NCI-H2196 treated with DMSO at 0.1 percent for 48 hours (cell line): ENCODE results near the gene TMEM62.
"Not testable (repeated sequence)": the region's sequence is repeated elsewhere in the genome, so short reads cannot be mapped to it uniquely, and the experiment has no call there.

Source experiments
- DNase-seq: peaks from one replicate; lab custom pipeline; 2025; ENCODE audit not compliant: unreplicated experiment; lab: John Stamatoyannopoulos, UW

Gene TMEM62

DNA sequence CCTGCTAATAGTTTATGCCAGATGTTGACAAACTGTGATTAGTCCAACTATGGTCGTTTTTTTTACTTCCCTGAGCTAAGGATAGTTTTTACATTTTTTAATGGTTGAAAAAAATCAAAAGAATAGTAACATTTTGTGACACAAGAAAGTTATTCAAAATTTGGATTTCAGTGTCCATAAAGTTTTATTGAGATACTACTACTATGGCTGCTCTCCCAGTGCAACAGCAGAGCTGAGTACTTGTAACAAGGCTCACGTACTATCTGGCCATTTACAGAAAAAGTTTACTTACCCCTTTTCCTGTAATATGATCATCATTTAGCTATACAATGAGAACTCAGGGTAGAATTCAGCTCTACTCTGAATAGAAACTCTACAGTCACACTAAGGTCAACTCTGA, 11.5 kb upstream of the TMEM62 start:
- no peak for DNase-seq

DNA sequence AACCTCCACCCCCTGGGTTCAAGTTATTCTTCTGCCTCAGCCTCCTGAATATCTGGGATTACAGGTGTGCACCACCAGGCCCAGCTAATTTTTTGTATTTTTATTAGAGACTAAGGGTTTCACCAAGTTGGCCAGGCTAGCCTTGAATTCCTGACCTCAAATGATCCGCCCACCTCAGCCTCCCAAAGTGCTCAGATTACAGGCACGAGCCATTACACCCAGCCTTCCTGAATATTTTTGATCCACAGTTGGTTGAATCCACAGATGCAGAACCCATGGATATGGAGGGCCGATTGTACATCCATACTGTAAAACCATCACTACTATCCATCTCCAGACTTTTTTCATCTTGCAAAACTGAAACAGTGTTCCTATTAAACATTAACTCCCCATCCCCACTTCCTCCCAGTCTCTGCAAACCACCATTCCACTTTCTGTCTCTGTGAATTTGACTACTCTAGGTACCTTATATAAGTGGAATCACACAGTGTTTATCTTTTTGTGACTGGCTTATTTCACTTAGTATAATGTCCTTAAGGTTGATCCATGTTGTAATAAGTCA, 8.2 kb upstream of the TMEM62 start:
- DNase-seq: no peak

DNA sequence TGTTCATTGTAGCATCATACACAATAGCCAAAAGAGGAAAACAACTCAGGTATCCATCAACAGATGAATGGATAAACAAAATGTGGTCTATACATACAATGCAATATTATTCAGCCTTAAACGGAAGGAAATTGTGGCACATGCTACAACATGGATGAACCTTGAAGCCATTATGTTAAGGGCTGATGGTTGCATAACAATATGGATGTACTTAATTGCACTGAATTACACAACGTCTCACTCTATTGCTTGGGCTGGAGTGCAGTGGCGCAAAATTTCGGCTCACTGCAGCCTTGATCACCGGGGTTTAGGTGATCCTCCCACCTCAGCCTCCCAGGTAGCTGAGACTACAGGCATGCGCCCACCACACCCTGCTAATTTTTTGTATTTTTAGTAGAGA, 7.0 kb upstream of the TMEM62 start:
- no peak for DNase-seq

DNA sequence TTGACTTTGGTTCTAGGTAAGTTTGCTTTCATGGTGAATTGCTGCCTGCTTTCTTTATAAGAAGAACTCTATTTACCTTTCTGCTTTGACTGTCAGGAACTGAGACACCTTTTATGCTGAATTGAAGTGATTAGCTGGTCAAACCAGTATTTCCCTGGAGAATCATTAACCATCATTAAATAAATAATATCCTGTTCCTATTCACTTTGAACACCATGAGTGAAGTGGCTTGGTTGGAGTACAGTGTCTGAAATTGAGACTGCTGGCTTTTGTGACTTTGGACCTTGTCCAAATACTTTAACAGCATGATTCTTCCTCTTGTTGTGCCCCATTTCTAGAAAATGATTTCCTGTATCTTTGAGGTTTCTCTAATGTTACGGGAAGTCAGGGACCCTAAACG, 5.6 kb upstream of the TMEM62 start:
- DNase-seq: peak; percentile 35

DNA sequence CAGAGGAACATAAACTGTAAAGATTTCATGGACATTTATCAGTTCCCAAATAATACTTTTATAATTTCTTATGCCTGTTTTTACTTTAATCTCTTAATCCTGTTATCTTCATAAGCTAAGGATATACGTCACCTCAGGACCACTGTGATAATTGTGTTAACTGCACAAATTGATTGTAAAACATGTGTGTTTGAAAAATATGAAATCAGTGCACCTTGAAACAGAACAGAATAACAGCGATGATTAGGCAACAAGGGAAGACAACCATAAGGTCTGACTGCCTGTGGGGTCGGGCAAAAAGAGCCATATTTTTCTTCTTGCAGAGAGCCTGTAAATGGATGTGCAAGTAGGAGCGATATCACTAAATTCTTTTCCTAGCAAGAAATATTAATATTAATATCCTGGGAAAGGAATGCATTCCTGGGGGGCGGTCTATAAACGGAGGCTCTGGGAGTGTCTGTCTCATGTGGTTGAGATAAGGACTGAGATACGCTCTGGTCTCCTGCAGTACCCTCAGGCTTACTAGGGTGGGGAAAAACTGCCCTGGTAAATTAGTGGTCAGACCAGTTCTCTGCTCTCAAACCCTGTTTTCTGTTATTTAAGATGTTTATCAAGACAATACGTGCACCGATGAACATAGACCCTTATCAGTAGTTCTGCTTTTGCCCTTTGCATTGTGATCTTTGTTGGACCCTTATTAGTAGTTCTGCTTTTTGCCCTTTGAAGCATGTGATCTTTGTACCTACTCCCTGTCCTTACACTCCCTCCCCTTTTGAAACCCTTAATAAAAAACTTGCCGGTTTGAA, 5.0 kb upstream of the TMEM62 start:
- not testable (repeated sequence) for DNase-seq

DNA sequence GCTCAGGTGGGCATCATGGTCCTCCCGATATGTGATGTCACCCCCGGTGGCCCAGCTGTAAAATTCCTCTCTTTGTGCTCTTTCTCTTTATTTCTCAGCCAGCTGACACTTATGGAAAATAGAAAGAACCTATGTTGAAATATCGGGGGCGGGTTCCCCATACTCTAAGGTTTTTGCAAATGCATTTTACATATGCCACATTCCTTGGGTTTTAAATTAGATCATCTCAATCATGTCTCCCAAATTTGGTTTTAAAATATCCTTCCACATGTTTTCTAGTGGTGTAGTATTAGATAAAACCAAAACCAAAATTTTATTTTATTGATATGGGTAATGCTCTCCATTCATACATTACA, 4.4 kb upstream of the TMEM62 start:
- DNase-seq: no peak

DNA sequence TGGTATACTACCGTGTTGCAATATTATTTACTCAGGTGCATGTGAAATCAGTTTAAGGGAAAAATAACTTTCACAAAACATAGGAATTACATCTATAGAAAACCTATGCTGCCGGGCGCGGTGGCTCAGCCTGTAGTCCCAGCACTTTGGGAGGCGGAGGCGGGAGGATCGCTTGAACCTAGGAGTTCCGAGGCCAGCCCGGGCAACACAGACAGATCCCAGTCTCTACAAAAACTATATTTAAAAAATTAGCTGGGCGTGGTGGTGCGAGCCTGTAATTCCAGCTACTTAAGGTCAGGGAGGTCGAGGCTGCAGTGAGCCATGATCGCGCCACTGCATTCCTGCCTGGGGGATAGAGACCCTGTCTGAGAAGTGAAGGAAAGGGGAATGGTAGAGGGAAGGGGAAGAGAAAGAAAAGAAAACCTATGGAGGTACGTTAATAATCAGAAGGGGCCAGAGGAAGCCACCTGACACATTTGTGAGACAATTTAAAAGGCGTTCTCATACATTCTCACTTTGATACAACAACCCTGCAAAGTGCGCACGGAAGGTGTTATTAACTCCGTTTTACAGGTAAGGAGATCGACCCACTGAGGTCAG, 456 bp upstream of the TMEM62 start:
- DNase-seq: no peak

DNA sequence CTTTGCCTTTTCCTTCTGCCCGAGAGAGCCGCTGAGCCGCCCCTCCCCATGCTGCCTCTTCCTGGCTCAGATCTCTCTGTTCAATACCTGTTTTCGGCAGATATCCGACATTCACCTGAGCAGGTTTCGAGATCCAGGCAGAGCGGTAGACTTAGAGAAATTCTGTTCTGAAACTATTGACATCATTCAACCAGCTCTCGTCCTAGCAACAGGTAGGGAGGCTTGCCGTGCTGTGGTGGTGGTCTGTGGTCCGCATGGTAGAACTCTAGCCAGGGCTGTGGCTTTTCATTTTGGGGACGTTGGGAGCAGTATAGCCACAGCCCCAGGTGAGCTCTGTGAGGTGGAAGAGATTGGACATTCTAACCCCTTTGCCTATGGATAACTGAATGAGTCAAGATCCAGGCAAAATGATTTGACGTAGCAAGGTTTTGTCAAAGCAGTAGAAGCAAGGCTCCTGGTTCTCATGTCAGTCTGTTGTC, 810 bp downstream of the TMEM62 start:
- no peak for DNase-seq

DNA sequence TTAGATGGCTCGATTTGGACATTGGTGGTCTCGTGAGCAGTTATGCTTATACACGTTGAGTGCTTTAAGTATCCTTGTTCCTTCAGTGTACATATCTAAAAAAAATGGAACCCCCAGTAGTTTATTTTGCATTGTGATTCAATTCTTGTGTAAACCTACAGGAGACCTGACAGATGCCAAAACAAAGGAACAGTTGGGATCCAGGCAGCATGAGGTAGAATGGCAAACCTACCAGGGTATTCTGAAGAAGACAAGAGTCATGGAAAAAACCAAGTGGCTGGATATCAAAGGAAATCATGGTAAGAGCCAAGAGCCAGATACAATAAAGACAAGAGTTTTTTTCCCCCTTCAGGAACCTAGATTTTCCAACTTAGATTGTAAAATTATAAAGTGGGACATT, 2.0 kb downstream of the TMEM62 start:
- no peak for DNase-seq

DNA sequence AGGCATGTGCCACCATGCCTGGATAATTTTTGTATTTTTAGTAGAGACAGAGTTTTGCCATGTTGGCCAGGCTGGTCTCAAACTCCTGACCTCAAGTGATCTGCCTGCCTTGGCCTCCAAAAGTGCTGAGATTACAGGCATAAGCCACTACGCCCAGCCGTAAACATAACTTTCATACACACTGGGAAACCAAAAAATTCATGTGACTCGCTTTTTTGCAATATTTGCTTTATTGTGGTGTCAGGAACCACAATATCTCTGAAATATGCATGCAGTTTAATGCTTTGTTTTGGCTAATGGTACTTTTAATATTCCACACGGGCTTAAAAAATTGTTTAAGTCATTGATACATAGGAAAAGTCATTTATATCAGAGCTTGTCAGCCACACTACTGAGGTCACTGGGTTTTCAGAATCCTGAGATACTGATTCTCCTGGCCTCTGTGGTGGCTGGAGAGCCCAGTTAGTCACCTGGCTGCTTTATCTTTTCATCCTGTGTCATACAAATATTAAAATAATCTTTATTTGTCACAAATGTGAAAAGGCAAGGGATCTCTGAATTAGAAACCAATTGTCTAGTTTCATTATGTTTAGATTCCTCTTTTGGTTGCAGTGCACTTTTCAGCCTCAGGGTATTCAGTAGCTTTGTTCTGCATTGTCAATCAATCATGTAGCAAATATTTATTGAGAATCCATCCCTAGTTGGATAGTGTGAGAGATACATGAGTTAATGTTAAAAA, 10.0 kb downstream of the TMEM62 start:
- no peak for DNase-seq

DNA sequence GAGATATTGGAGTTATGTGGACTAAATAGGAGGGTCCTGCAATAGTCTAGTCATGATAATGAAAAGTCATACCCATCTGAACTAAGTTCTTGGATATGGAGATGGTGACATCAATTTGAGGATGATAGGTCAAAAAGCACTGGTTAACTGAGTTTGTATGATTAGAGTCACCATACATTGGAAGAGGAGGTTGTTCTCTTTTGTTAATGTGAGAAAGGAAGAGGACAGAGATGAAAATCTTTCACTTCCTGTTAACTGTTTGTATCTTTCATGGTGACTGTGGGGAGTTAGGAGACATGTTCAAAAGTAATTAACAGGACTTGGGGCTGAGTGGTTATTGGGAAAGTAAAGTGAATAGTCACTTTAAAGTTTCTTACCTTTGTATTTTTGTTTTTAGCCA, 11.1 kb downstream of the TMEM62 start:
- no peak for DNase-seq

DNA sequence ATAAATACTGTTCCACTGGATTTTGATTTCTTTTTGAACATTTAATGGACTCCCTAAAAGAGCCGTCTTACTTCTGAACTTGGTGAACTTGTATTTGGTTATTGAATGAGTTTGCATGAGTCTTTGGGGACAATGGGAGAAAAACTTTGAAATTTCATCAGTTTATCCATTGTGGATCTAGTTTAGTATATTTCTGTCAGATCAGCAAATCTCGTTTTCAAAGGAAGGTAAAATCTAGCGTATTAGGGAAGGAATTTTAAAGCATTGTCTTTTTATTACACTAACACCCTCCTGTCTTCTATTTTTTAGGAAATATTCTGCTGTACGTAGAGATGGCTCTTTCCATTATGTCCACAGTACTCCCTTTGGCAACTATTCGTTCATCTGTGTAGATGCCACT, 12.8 kb downstream of the TMEM62 start:
- DNase-seq: no peak

DNA sequence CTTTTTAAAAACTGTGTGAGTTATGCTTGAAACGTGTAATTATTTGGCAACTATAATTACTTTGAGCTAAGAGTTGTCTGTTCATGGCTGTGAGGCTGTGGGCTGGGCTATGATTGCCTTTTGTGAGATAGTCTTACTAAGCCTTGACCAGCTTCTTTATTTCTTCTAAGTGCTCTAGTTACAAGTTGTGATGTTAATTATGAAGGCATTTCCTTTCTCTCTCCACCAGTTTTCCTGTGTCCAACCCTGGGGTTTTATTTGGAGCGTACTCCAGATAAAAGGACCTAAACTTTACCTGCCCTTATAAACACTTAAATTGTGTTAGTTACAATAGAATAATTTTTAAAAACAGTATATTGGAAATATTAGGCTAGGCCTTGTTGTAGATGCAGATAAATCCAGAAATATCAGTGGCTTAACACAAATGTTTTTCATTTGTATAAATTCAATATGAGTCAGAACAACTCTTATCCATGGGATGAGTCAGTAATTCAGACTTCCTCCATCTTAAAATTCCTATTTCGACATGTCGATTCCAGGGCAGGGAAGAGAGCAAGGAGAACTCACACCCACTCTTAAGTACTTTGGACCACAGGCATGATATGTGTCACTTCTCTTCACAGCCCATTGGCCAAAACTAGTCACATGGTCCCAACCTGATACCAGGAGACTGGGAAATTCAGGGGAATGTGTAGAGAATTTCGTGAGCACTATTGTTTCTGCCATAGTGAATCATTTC, 17.0 kb downstream of the TMEM62 start:
- DNase-seq: no peak

DNA sequence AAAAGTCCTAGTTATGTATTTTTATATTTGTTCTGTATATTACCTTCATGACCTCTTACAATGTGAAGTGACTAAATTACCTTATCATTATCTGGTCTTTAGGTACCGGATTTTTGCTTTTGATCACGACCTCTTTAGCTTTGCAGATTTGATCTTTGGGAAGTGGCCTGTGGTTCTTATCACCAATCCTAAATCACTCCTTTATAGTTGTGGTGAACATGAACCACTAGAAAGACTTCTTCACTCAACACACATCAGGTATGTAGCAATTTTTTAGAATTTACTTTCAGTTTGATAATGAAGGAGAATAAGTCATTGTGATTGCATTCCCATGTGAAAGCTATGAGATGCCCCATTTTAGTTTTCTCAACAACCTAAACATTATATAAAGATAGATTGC, 18.3 kb downstream of the TMEM62 start:
- DNase-seq: no peak

DNA sequence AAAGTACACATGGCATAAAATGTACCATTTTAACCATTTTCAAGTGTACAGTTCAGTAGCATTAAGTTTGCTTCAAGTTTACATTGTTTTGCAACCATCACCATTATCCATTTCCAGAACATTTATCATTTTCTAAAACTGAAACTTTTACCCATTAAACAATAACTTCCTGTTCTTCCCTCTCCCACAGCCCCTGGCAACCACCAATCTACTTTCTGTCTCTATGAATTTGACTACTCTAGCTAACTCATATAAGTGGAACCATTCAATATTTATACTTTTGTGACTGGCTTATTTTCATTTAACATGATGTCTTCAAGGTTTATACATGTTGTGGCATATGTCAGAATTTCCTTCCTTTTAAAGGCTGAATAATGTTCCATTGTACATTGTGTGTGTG, 19.9 kb downstream of the TMEM62 start:
- DNase-seq: no peak

DNA sequence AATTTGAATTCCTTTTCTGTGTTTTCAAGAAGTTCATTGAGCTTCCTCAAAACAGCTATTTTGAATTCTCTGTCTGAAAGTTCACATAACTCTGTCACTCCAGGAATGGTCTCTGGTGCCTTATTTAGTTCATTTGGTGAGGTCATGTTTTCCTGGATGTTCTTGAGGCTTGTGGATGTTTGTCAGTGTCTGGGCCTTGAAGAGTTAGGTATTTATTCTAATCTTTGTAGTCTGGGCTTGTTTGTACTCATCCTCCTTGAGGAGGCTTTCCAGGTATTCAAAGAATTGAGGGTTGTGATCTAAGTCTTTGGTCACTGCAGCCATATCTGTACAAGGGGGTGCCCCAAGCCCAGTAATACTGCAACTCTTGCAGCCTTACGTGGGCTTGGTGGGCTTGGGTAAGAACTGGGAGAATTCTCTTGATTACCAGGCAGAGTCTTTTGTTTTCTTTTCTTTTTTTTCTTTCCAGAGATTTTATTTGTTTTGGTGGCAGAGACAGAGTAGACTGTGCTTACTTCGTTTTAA, 32.5 kb downstream of the TMEM62 start:
- DNase-seq: no peak

DNA sequence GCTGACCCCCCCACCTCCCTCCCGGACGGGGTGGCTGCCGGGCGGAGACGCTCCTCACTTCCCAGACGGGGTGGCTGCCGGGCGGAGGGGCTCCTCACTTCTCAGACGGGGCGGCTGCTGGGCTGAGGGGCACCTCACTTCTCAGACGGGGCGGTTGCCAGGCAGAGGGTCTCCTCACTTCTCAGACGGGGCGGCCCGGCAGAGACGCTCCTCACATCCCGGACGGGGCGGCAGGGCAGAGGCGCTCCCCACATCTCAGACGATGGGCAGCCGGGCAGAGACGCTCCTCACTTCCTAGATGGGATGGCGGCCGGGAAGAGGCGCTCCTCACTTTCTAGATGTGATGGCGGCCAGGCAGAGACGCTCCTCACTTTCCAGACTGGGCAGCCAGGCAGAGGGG, 33.9 kb downstream of the TMEM62 start:
- DNase-seq: not testable (repeated sequence)

DNA sequence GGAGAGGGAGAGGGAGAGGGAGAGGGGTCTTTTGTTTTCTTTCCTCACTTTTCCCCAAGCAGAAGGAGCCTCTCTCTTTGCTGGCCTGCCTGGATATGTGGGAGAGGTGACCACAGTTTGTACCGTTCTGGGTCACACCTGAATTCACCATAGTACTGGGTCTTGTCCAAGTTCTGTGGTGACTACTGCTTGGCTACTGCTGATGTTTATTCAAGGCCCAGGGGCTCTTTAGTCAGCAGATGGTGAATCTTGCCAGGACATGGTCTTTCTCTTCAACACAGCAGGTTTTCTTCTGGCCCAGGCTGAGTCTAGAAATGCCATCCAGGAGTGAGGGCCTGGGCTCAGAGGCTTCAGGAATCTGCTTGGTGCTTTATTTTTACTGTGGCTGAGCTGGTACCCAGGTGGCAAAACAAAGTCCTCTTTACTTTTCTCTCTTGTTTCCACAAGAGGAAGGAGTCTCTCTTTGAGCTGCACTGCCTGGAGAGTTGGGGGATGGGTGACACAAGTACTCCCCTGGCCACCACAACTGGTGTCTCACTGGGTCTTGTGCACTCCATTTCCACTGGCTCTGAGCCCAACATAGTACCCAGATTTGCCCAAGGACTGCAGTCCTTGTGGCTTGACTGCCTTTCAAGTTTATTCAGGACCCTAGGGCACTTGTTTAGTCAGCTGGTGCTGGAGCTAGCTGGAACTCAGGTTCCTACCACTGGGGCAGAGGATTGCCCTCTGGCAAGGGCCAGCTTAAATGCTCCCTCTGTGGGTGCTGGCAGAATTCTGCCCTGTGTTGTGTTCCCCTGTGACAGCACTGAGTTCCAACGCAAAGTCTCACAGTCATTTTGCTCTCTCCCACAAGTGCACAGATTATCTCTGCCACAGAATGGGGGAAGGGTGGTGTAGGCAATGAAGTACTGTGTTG, 35.1 kb downstream of the TMEM62 start:
- peak; percentile 55 for DNase-seq

DNA sequence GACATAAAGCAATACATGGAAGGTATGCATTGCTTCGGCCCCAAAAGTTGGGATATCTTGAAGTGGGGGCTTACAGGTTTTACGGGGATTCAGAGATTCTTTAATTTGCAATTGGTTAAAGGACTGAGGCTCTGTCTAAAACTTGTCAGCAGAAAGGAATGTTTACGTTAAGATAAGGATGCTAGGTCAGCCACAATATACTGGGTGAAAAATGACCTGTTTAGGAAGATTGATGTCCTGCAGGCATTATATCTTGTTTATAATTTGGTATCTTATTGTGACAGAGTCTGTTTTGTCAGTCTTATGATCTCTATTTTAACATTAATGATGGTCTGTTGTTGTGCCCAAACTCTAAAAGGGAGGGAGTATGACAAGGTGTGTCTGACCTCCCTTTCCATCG, 36.5 kb downstream of the TMEM62 start:
- no peak for DNase-seq
